Osteoblast (primary cell): Measurements from ENCODE around the gene WDR88. TPM values are rescaled to one million over a fixed set of nuclear protein-coding genes. Genes with fewer than 3 reads are reported as not detected.

Experiments
- DNase-seq: peaks from one replicate; pipeline ENCODE4 v3.0.0; 2011; ENCODE audit warnings: low spot score, mixed read lengths; ENCODE audit not compliant: insufficient read length; ENCODE audit errors: missing footprints
- H2AFZ ChIP-seq: 2 replicates; pipeline ENCODE4 v1.6.0; 2011; ENCODE audit warnings: mild to moderate bottlenecking, low read length
- H3K27ac ChIP-seq: 2 replicates; pipeline ENCODE4 v1.5.1; 2011; ENCODE audit warnings: mild to moderate bottlenecking, low read depth, low read length, moderate library complexity
- H3K27me3 ChIP-seq: 2 replicates; pipeline ENCODE4 v1.6.0; 2012; ENCODE audit warnings: mild to moderate bottlenecking, control low read depth, inconsistent platforms, low read length, moderate library complexity; ENCODE audit not compliant: insufficient read depth
- H3K36me3 ChIP-seq: 2 replicates; pipeline ENCODE4 v1.5.1; 2011; ENCODE audit warnings: mild to moderate bottlenecking, low read length, control low read depth, moderate library complexity; ENCODE audit not compliant: insufficient read depth
- H3K4me1 ChIP-seq: 2 replicates; pipeline ENCODE4 v1.5.1; 2011; ENCODE audit warnings: mild to moderate bottlenecking, low read length, control low read depth, moderate library complexity; ENCODE audit not compliant: insufficient read depth
- H3K4me2 ChIP-seq: 2 replicates; pipeline ENCODE4 v1.6.0; 2011; ENCODE audit warnings: mild to moderate bottlenecking, low read length; ENCODE audit not compliant: insufficient read depth
- H3K4me3 ChIP-seq: fragments of 200-600 bp; sonication (generic); 3 replicates; pipeline ENCODE4 v1.5.1; 2012; ENCODE audit warnings: mild to moderate bottlenecking, low read length, inconsistent platforms; ENCODE audit not compliant: insufficient read depth
- H3K79me2 ChIP-seq: 2 replicates; pipeline ENCODE4 v1.6.0; 2012; ENCODE audit warnings: mild to moderate bottlenecking, low read length, control low read depth, inconsistent platforms; ENCODE audit not compliant: insufficient read depth
- H3K9me3 ChIP-seq: 2 replicates; pipeline ENCODE4 v1.5.1; 2011; ENCODE audit warnings: low read depth, low read length, control low read depth
- H4K20me1 ChIP-seq: 2 replicates; pipeline ENCODE4 v1.6.0; 2012; ENCODE audit warnings: mild to moderate bottlenecking, low read length, control low read depth; ENCODE audit not compliant: insufficient read depth
- CTCF ChIP-seq: IDR thresholded peaks from 2 replicates; pipeline ENCODE4 v1.5.1; 2011; ENCODE audit warnings: mild to moderate bottlenecking, low read depth, low read length, moderate library complexity; ENCODE audit errors: extremely low read depth
- total RNA-seq: library from RNA; depleted of rRNA; stranded (reverse); fragments of >200 nt; gene quantifications from 2 replicates; pipeline ENCODE4 v1.2.3, GENCODE V29; 2012

Gene WDR88
- total RNA-seq, 1 donor: not detected

- Histone ChIP-seq H3K4me1 (peaks cover 3% of the 10 kb centered on the region), H3K27ac (no peak overlapping the region), H3K36me3 (no peaks in the 10 kb centered on the region), H3K4me3 (no peak overlapping the region), H3K4me2 (no peak overlapping the region), H3K79me2 (no peaks in the 10 kb centered on the region), H2AFZ (no peak overlapping the region), H4K20me1 (no peaks in the 10 kb centered on the region), H3K27me3 (peaks cover 49% of the 10 kb centered on the region), H3K9me3 (peaks cover 10% of the 10 kb centered on the region)
- no peak for DNase-seq
- no peak for TF ChIP-seq CTCF
Measured at GRCh38 chr19:33224694-33225457, 93.0 kb downstream of the WDR88 start.

Other genes starting within 250 kb of the WDR88 start
- gene CEP89, start 160.2 kb upstream of the WDR88 start, total RNA-seq: 18.5 and 21.2 TPM in 2 replicates
- gene FAAP24, start 159.9 kb upstream of the WDR88 start, total RNA-seq: 3.6 and 4.1 TPM in 2 replicates
- 0.59 and 1.4 TPM in 2 replicates for gene RHPN2, start 67.2 kb upstream of the WDR88 start, total RNA-seq
- gene GPATCH1, start 50.9 kb upstream of the WDR88 start, total RNA-seq: 5.6 and 6.2 TPM in 2 replicates
- gene LRP3, start 62.2 kb downstream of the WDR88 start, total RNA-seq: 38.4 and 39.8 TPM in 2 replicates
- not detected in 2 replicates for gene SLC7A10, start 93.7 kb downstream of the WDR88 start, total RNA-seq
- 3.6 and 5.0 TPM in 2 replicates for gene CEBPA, start 170.4 kb downstream of the WDR88 start, total RNA-seq
- gene CEBPG, start 241.6 kb downstream of the WDR88 start, total RNA-seq: 31.5 and 35.5 TPM in 2 replicates